ENCODE results near the gene UBE2J2.
A peak's percentile ranks its signal among the peaks of the same experiment; 100 is the strongest.
"Not testable (repeated sequence)": the region's sequence is repeated elsewhere in the genome, so short reads cannot be mapped to it uniquely, and the experiment has no call there.

Gene UBE2J2

DNA sequence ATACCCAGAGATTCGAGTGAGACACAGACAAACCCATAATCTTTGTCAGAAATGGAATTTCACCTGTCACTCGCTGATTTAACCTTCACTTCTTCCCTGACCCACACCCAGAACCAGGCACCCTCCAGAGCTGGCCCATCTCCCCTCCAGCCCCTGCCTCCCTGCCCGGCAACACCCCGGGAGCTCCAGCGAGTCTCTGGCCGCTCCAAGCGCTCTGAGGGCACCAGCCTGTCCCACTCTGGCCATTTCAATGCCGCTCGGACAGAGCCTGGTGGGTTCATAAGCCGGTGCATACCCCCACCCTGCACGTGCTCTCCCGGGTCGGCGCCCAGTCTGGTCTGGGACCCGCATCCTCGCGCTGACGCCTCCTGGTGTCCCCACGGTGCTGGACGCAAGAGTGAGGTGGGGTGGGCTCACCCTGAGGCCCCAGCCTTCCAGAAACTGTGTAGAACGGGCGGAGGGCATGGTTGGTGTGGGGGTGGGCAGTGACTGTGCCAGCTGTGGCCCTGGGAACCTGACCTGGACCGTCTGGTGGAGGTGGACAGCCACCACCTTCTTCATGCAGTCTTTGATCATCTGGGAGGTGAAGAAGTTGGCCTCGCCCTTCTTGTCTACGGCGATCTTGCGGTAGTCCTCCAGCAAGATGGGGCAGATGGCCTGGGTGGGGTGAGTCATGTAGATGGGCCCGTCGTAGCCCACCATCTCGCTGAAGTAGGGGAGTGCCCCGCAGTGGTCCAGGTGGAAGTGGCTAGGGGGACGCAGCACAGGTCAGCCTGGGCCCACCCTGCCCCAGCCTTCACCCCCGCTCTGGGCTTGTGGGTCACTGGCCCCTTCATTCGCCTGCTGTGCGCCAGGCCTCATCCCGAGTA, 45.4 kb upstream of the UBE2J2 start:
- H3K4me3 ChIP-seq (ENCODE audit: control insufficient read depth, low read depth, low read length) = no peak overlapping the region
- TF ChIP-seq, protein P1, sequence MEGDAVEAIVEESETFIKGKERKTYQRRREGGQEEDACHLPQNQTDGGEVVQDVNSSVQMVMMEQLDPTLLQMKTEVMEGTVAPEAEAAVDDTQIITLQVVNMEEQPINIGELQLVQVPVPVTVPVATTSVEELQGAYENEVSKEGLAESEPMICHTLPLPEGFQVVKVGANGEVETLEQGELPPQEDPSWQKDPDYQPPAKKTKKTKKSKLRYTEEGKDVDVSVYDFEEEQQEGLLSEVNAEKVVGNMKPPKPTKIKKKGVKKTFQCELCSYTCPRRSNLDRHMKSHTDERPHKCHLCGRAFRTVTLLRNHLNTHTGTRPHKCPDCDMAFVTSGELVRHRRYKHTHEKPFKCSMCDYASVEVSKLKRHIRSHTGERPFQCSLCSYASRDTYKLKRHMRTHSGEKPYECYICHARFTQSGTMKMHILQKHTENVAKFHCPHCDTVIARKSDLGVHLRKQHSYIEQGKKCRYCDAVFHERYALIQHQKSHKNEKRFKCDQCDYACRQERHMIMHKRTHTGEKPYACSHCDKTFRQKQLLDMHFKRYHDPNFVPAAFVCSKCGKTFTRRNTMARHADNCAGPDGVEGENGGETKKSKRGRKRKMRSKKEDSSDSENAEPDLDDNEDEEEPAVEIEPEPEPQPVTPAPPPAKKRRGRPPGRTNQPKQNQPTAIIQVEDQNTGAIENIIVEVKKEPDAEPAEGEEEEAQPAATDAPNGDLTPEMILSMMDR (IDR thresholded peaks at IDR 0.05; ENCODE audit: control insufficient read depth, insufficient read depth, low read depth, low read length, missing control alignments) = no peak
- DNase-seq (ENCODE audit: low read depth) = no peak

DNA sequence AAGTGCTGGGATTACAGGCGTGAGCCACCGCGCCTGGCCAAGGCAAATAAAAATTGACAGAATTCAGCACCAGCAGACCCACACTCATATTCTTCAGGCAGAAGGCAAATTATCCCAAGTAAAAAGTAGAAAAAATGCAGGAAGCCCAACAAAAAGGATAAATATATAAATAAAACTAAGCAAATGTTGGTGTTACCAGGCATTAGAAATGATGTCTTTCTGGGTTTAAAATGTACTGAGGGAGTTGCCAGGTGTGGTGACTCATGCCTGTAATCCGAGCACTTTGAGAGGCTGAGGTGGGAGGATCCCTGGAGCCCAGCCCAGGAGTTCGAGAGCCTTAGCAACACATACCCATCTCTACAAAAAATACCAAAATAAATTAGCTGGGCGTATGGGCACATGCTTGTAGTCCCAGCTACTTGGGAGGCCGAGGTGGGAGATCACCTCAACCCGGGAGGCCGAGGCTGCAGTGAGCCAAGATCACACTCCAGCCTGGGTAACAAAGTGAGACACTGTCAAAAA, 44.5 kb upstream of the UBE2J2 start:
- DNase-seq (ENCODE audit: low read depth) = peak; percentile 78
- TF ChIP-seq, protein P1 (IDR thresholded peaks at IDR 0.05; ENCODE audit: control insufficient read depth, insufficient read depth, low read depth, low read length, missing control alignments) = no peak
- no peak overlapping the region for H3K4me3 ChIP-seq (ENCODE audit: control insufficient read depth, low read depth, low read length)

DNA sequence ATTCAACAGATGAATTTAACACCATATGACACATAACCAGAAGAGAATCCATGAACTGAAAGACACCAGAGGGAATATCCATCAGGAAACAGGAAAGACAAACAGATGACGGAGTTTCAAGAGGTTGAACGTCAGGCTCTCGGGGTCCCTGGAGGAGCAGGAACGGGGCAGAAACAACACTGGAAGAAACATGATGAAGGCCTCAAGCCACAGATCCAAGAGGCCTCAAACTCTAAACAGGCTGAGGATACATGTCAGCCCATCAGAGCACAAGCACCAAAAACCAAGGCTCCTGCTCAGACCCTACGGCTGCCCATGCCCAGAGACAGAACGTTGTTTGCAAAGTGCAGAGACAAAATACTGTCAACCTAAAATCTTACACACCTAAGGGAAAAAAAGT, 43.8 kb upstream of the UBE2J2 start:
- no peak overlapping the region for H3K4me3 ChIP-seq (ENCODE audit: control insufficient read depth, low read depth, low read length)
- TF ChIP-seq, protein P1 (IDR thresholded peaks at IDR 0.05; ENCODE audit: control insufficient read depth, insufficient read depth, low read depth, low read length, missing control alignments) = no peak

DNA sequence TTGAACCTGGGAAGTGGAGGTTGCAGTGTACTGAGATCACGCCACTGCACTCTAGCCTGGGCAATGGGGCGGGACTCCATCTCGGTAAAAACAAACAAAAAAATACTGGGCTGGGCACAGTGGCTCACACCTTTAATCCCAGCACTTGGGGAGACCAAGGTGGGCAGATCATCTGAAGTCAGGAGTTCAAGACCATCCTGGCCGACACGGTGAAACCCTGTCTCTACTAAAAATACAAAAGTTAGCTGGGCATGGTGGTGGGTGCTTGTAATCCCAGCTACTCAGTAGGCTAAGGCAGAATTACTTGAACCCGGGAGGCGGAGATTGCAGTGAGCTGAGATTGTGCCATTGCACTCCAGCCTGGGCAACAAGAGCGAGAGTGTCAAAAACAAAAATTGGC, 42.5 kb upstream of the UBE2J2 start:
- H3K4me3 ChIP-seq (ENCODE audit: control insufficient read depth, low read depth, low read length); DNase-seq (ENCODE audit: low read depth): not testable (repeated sequence)

More for the DNA sequence above, 43.8 kb upstream of the UBE2J2 start:
- DNase-seq (ENCODE audit: low read depth) = no peak

DNA sequence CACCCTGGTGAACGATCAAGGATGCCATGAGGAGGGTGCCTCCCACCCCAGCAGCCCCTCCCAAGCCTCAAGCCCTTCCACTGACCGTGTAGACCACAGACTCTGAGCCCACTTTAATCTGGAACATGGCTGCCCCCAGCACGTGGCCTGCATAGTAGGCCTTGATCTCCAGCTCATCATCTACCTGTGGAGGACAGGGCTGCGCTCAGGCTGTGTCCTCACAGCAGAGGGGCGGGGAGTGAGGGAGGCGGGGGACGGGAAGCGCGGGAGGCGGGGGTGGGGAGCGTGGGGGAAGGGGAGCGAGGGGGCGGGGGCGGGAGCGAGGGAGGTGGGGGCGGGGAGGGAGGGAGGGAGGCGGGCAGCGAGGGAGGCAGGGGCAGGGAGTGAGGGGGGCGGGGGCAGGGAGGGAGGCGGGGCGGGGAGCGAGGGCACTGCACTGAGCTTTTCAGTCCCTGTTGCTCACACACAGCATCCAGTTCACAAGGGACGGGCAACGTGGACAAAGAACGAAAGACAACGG, 41.8 kb upstream of the UBE2J2 start:
- TF ChIP-seq, protein P1 (IDR thresholded peaks at IDR 0.05; ENCODE audit: control insufficient read depth, insufficient read depth, low read depth, low read length, missing control alignments) = no peak
- no peak for DNase-seq (ENCODE audit: low read depth)
- H3K4me3 ChIP-seq (ENCODE audit: control insufficient read depth, low read depth, low read length) = no peak overlapping the region

DNA sequence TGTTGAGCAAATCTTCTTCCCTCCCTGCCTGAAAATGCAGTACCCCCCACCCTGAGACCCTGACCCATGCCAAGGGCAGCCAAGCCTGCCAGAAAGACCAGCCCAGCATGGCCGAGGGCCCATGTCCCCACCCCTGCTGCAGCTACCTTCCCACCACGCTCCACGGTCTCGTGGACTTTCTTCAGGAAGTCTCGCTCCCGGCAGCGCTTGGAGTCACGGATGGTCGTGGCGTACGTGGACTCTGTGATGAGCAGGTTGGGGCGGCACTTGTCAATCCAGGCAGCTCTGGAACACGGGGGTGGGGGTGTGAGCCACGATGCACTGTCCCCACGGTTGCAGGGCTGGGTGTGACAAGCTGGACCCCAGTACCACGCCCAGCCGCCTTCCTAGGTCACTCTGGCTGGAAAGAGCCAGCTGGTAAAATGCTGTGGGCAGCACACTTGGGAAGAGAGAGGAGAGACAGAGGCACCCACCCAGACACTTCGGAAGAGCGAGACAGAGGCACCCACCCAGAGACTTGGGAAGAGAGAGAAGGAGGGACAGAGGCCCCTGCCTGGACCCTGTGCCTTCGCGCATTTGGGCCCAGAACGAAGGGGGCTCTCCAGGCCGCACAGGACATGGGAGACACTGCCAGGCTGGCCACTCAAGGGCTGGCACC, 41.2 kb upstream of the UBE2J2 start:
- DNase-seq (ENCODE audit: low read depth) = no peak
- TF ChIP-seq, protein P1 (IDR thresholded peaks at IDR 0.05; ENCODE audit: control insufficient read depth, insufficient read depth, low read depth, low read length, missing control alignments) = no peak

DNA sequence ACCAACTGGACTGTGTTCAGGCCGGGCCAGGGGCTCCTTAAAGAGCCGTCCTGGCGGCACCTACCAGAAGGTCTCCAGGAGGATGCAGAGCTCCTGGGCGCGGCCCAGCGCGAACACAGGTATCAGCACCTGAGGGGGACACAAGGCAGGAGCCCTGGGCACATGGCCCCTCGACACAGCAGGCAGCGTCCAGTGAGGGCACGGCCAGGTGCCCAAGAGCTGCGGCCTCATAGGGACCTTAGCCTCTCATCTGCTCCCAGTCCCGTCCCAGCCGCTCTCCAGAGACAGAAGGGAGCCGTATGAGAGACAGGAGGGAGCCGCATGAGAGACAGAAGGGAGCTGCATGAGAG, 40.6 kb upstream of the UBE2J2 start:
- no peak overlapping the region for H3K4me3 ChIP-seq (ENCODE audit: control insufficient read depth, low read depth, low read length)
- TF ChIP-seq, protein P1 (IDR thresholded peaks at IDR 0.05; ENCODE audit: control insufficient read depth, insufficient read depth, low read depth, low read length, missing control alignments) = no peak

More for the DNA sequence above, 41.2 kb upstream of the UBE2J2 start:
- no peak overlapping the region for H3K4me3 ChIP-seq (ENCODE audit: control insufficient read depth, low read depth, low read length)

More for the DNA sequence above, 40.6 kb upstream of the UBE2J2 start:
- DNase-seq (ENCODE audit: low read depth) = no peak
